Measurements from ENCODE around the gene SYCP2.

DNA sequence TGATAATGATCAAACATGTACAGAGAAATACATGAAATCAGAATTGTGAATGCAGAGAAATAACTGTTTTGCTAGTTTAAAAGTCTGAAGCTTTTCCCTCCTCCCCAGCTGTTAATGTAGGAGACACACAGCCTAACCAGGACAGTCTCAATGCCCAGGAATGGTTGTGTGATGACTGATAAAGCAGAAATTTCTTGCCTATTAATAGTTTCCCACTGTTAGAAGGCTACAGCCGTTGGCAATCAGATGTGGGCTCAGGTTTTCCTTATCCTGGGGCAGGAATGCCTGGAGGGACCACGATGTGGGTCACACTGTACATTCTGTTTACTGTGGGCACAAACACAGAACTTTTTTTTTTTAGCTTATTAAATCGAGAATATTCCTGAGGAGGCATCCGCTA is 4.8 kb upstream of the SYCP2 start:
- TF ChIP-seq, protein P1, sequence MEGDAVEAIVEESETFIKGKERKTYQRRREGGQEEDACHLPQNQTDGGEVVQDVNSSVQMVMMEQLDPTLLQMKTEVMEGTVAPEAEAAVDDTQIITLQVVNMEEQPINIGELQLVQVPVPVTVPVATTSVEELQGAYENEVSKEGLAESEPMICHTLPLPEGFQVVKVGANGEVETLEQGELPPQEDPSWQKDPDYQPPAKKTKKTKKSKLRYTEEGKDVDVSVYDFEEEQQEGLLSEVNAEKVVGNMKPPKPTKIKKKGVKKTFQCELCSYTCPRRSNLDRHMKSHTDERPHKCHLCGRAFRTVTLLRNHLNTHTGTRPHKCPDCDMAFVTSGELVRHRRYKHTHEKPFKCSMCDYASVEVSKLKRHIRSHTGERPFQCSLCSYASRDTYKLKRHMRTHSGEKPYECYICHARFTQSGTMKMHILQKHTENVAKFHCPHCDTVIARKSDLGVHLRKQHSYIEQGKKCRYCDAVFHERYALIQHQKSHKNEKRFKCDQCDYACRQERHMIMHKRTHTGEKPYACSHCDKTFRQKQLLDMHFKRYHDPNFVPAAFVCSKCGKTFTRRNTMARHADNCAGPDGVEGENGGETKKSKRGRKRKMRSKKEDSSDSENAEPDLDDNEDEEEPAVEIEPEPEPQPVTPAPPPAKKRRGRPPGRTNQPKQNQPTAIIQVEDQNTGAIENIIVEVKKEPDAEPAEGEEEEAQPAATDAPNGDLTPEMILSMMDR (conservative IDR thresholded peaks at IDR 0.05 in 1 of 2, IDR thresholded peaks at IDR 0.05 in 1 of 2; ENCODE audit: low read depth in 1 of 2, low read length in 2 of 2): no peak
- no peak for TF ChIP-seq EZH2 (IDR thresholded peaks at IDR 0.05; ENCODE audit: low read length, missing control alignments)

Data from fibroblast of lung (primary cell).